ENCODE measurements around the gene CNN2.

- no peak for TF ChIP-seq SMC3 (conservative IDR thresholded peaks at IDR 0.05; ENCODE audit: poor library complexity)
- TF ChIP-seq CTCF (IDR thresholded peaks at IDR 0.05; ENCODE audit: poor library complexity, severe bottlenecking): no peak
- TF ChIP-seq RAD21 (conservative IDR thresholded peaks at IDR 0.05): no peak
- TF ChIP-seq EP300 (conservative IDR thresholded peaks at IDR 0.05; ENCODE audit: poor library complexity, severe bottlenecking): no peak
- TF ChIP-seq REST (IDR thresholded peaks at IDR 0.05; ENCODE audit: borderline replicate concordance): no peak
- TF ChIP-seq POLR2AphosphoS5 (IDR thresholded peaks at IDR 0.05): no peak
- TF ChIP-seq MXI1 (conservative IDR thresholded peaks at IDR 0.05; ENCODE audit: poor library complexity, severe bottlenecking): no peak
- no peak for TF ChIP-seq TAF1 (IDR thresholded peaks at IDR 0.05; ENCODE audit: low read depth)
- TF ChIP-seq EZH2 (IDR thresholded peaks at IDR 0.05; ENCODE audit: borderline replicate concordance, insufficient read depth, low read length, poor library complexity, severe bottlenecking): no peak
Measured at GRCh38 chr19:1073063-1073955, 46.9 kb downstream of the CNN2 start.

All from neural cell (in vitro differentiated cells).